GM12878 (cell line): ENCODE data around the gene ARAP1. TPM values are rescaled to one million over a fixed set of nuclear protein-coding genes. Genes with fewer than 3 reads are reported as not detected.

Source experiments
- ATAC-seq: fragments of 200-7000 bp; cut with Tn5 transposase; 3 replicates; pipeline ENCODE4 v1.9.1; 2020; ENCODE audit warnings: mild to moderate bottlenecking, moderate library complexity
- BruUV-seq: library from RNA; stranded (reverse); fragments of 400-500 nt; replicated peaks from 2 replicates; lab custom pipeline; 2021; lab: Mats Ljungman, UMichigan
- CTCF ChIA-PET: fragments of 300-600 bp; sonication (Branson Sonifier 250); formaldehyde crosslinking; extraction: SDS; loops from one replicate; lab custom pipeline; 2021; ENCODE audit warnings: inconsistent platforms; lab: Yijun Ruan, JAX
- POLR2A ChIA-PET: fragments of 350-600 bp; formaldehyde crosslinking; extraction: SDS; loops from one replicate; lab custom pipeline; 2021; ENCODE audit warnings: inconsistent platforms; lab: Charles Lee
- RAD21 ChIA-PET: fragments of 300-600 bp; sonication (Branson Sonifier 250); formaldehyde crosslinking; loops from one replicate; lab custom pipeline; 2023; ENCODE audit warnings: antibody characterized with exemption; ENCODE audit not compliant: unreplicated experiment; lab: Charles Lee
- SMC1A ChIA-PET: fragments of 300-600 bp; sonication (Branson Sonifier 250); formaldehyde crosslinking; loops from one replicate; lab custom pipeline; 2023; ENCODE audit not compliant: unreplicated experiment, uncharacterized antibody; lab: Charles Lee
- DNase-seq: peaks from one replicate; pipeline ENCODE4 v3.0.0-alpha.2; 2011; ENCODE audit warnings: low read depth, low spot score
- FAIRE-seq: peaks from 3 replicates; lab custom pipeline; 2011; peaks lifted over from hg19 to GRCh38; lab: Jason Lieb, UNC
- H2AFZ ChIP-seq: 2 replicates; pipeline ENCODE4 v1.6.0; 2011; ENCODE audit warnings: low read depth, low read length, control low read depth; ENCODE audit not compliant: control insufficient read depth
- H3K27ac ChIP-seq: 2 replicates; pipeline ENCODE4 v1.5.1; 2011; ENCODE audit warnings: control low read depth; ENCODE audit not compliant: control insufficient read depth, insufficient read depth
- H3K27me3 ChIP-seq, 2 experiments: replicated peaks in 1 of 2; 2 replicates each; pipeline versions ENCODE4 v1.6.0 to v1.6.1; 2011; ENCODE audit warnings: low read length in 1 of 2; ENCODE audit not compliant: control insufficient read depth in 2 of 2, insufficient read depth in 2 of 2
- H3K36me3 ChIP-seq, 2 experiments: 2 replicates each; pipeline ENCODE4 v1.5.1; 2011; ENCODE audit warnings: low read length in 1 of 2; ENCODE audit not compliant: control insufficient read depth in 2 of 2, insufficient read depth in 2 of 2
- H3K4me1 ChIP-seq: 2 replicates; pipeline ENCODE4 v1.6.1; 2011; ENCODE audit warnings: mild to moderate bottlenecking, low read length, moderate library complexity, mixed read lengths; ENCODE audit not compliant: control insufficient read depth, insufficient read depth
- H3K4me2 ChIP-seq: 2 replicates; pipeline ENCODE4 v1.6.0; 2011; ENCODE audit warnings: control low read depth; ENCODE audit not compliant: control insufficient read depth, insufficient read depth
- H3K4me3 ChIP-seq: fragments of 200-600 bp; sonication (generic); 2 replicates; pipeline ENCODE4 v1.5.1; 2016
- H3K79me2 ChIP-seq: 2 replicates; pipeline ENCODE4 v1.6.0; 2011; ENCODE audit warnings: low read length; ENCODE audit not compliant: control insufficient read depth, insufficient read depth
- H3K9ac ChIP-seq: 2 replicates; pipeline ENCODE4 v1.8.0; 2011; ENCODE audit warnings: low read length, control low read depth, mixed read lengths; ENCODE audit not compliant: control insufficient read depth, insufficient read depth
- H3K9me3 ChIP-seq: replicated peaks from 3 replicates; pipeline ENCODE4 v1.5.1; 2011; ENCODE audit warnings: mild to moderate bottlenecking, low read length; ENCODE audit not compliant: control insufficient read depth, insufficient read depth
- H4K20me1 ChIP-seq: 2 replicates; pipeline ENCODE4 v1.6.0; 2011; ENCODE audit not compliant: control insufficient read depth, insufficient read depth
- BHLHE40 ChIP-seq, 2 experiments: fragments of 450-650 bp in 1 of 2; IDR thresholded peaks; 2 replicates each; pipeline ENCODE4 v1.6.1; 2011 to 2017; ENCODE audit warnings: low read depth in 2 of 2, borderline replicate concordance in 1 of 2, improper control_type of control experiment in 1 of 2, low read length in 1 of 2, mild to moderate bottlenecking in 1 of 2
- DPF2 ChIP-seq: fragments of 450-650 bp; IDR thresholded peaks from 2 replicates; pipeline ENCODE4 v1.6.1; 2017; ENCODE audit warnings: mild to moderate bottlenecking
- EED ChIP-seq: sonication (generic); IDR thresholded peaks from 2 replicates; pipeline ENCODE4 v1.6.1; 2016; ENCODE audit warnings: antibody characterized with exemption, low read depth
- ETV6 ChIP-seq, 2 experiments: fragments of 450-650 bp in 1 of 2; IDR thresholded peaks in 1 of 2; conservative IDR thresholded peaks in 1 of 2; 2 replicates each; pipeline ENCODE4 v1.6.1; 2014; ENCODE audit warnings: antibody characterized with exemption in 1 of 2, borderline replicate concordance in 1 of 2, low read depth in 1 of 2, mild to moderate bottlenecking in 1 of 2, moderate library complexity in 1 of 2
- MYC ChIP-seq: IDR thresholded peaks from 2 replicates; pipeline ENCODE4 v1.6.1; 2011; ENCODE audit warnings: mild to moderate bottlenecking, low read length, moderate library complexity, inconsistent platforms; ENCODE audit not compliant: insufficient read depth, insufficient replicate concordance, insufficient read length, severe bottlenecking
- RELA ChIP-seq: fragments of 450-650 bp; IDR thresholded peaks from 2 replicates; pipeline ENCODE4 v1.8.0; 2014; ENCODE audit warnings: borderline replicate concordance; ENCODE audit not compliant: partially characterized antibody
- WGBS: methylation state at CpG from one replicate; pipeline ENCODE4 v1.1.6; 2016; ENCODE audit warnings: low lambda C conversion rate; ENCODE audit not compliant: insufficient replicate concordance, insufficient coverage; ENCODE audit errors: missing lambda C conversion rate; 5-methylcytosine and 5-hydroxymethylcytosine counted together
- in situ Hi-C: fragments of 300-500 bp; cut with MboI; formaldehyde crosslinking; loops from 9 replicates; pipeline ENCODE4 v1.14.3; 2018; ENCODE audit warnings: mixed read lengths
- intact Hi-C: fragments of 100-400 bp; cut with micrococcal nuclease; formaldehyde crosslinking; loops from one replicate; pipeline ENCODE4 v1.14.2; 2022; ENCODE audit not compliant: unreplicated experiment
- polyA plus RNA-seq, 11 experiments: library from polyadenylated mRNA; depleted of rRNA in 4 of 11; unstranded in 6 of 11; stranded (reverse) in 5 of 11; fragments of >200 nt; fragmentation: Nextera tagmentation in 4 of 11; fragmentation: Illumina TruSeq in 1 of 11; extraction: Ambion mirVana in 4 of 11; extraction: Trizol in 1 of 11; gene quantifications; 1 replicate in 1 of 11; 2 replicates in 10 of 11; pipeline versions ENCODE4 v1.2.1 to v1.2.3, GENCODE V29; 2011 to 2016; ENCODE audit warnings: inconsistent platforms in 2 of 11, missing spikeins in 2 of 11, low read depth in 1 of 11
- total RNA-seq, 4 experiments: library from RNA; depleted of rRNA in 3 of 4; stranded (reverse); fragments of >200 nt in 3 of 4; fragmentation: Illumina TruSeq in 1 of 4; extraction: Trizol in 1 of 4; gene quantifications; 2 replicates each; pipeline versions ENCODE4 v1.2.1 to v1.2.3, GENCODE V29; 2013 to 2021

Gene ARAP1
- total and polyA plus RNA-seq, 10 of the 15 experiments (the other 5 are each of a cell fraction or from before 2014, with no cell fraction given) = 0.55 to 102 (median 51.0) TPM

DNA sequence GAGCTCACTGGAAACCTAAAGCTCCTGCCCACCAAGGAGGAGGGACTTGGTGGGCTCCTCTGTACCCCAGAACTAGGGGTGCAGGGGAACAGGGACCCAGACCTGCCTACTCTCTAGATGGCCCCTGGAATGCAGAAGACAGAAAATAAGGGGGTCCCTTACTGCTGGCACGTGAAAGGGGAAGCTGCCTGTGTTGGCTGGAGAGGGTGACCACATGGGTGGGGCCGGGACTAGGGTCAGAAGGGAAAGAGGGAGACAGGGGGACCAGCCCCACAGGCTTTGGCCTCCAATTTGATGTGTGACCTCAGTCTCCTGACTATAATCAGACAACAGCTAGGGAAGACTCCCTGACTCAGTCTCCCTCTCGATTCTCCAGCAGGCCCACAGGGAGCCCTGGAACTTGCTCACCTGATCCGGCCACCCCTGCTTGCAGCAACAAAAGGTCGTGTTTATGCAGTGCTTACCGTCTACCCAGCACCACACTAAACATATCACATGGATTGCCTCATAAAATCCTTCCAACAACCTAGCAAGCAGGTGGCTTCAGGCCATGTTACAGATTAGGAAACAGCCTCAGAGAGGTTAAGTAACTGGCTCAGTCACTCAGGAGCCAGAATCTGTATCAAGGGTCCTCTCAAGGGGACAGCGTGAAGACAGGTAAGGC, 10.2 kb downstream of the ARAP1 start:
- no peaks in the 10 kb centered on the region for H3K9me3 ChIP-seq
- in situ Hi-C loops (no loop called here), intact Hi-C loops (loop anchor here (5.0 to 10.0 kb wide), 4 partner anchors 50 to 413 kb away; partner anchors contain the start of genes ATG16L2 and STARD10)
- H3K4me2 ChIP-seq = peak overlapping the region; percentile 99
- H4K20me1 ChIP-seq = no peaks in the 10 kb centered on the region
- H3K4me3 ChIP-seq = peak overlapping the region; percentile 31; the same call in 1 of the 2 replicates
- POLR2A ChIA-PET = interaction anchor here (0.8 to 5.9 kb wide), 5 partner anchors 8 to 71 kb away, joined by 3 to 40 read pairs (median 9); partner anchors contain the start of gene STARD10
- H2AFZ ChIP-seq = no peak overlapping the region
- FAIRE-seq = no peak
- WGBS = 37% methylated on average over 7 of the region's 7 CpGs
- no peaks in the 10 kb centered on the region for H3K27me3 ChIP-seq
- H3K9ac ChIP-seq = no peak overlapping the region
- no peak for DNase-seq
- SMC1A ChIA-PET = interaction anchor here (1.2 to 5.4 kb wide), 5 partner anchors 8 to 52 kb away, joined by 5 to 41 read pairs (median 22); partner anchors contain the start of gene STARD10
- H3K27ac ChIP-seq = peak overlapping the region; percentile 98
- 0 out of 2 replicates have a peak, but pooled peaks have one; percentile 15 for TF ChIP-seq DPF2
- no peak for TF ChIP-seq RELA
- peak in 1 of 2 experiments; percentile 56; a peak in 1 of 4 replicates for TF ChIP-seq BHLHE40 (IDR thresholded peaks at IDR 0.05; ENCODE audit: borderline replicate concordance in 1 of 2, low read depth in 2 of 2, low read length in 1 of 2)
- TF ChIP-seq MYC = no peak
- 0 out of 2 replicates have a peak, but pooled peaks have one; percentile 6 for TF ChIP-seq EED
- TF ChIP-seq ETV6 (conservative IDR thresholded peaks at IDR 0.05 in 1 of 2, IDR thresholded peaks at IDR 0.05 in 1 of 2; ENCODE audit: borderline replicate concordance in 1 of 2, low read depth in 1 of 2) = 0 out of 4 replicates have a peak, but pooled peaks of 1 of the 2 experiments have one; percentile 16
- ATAC-seq = no peak
- no peaks in the 10 kb centered on the region for H3K36me3 ChIP-seq
- H3K79me2 ChIP-seq = peaks cover 86% of the 10 kb centered on the region
- peaks cover 89% of the 10 kb centered on the region for H3K4me1 ChIP-seq
- CTCF ChIA-PET = interaction anchor here (1.1 to 7.5 kb wide), 6 partner anchors 11 to 641 kb away, joined by 3 to 89 read pairs (median 8); partner anchors contain the start of gene STARD10
- no TSS peak for BruUV-seq
- RAD21 ChIA-PET = interaction anchor here (1.1 to 8.2 kb wide), 5 partner anchors 11 to 423 kb away, joined by 3 to 55 read pairs (median 4); partner anchors contain the start of genes ARAP1 and STARD10
